HCT116 (cell line): ENCODE data around the gene SNCAIP. TPM values are rescaled to one million over a fixed set of nuclear protein-coding genes. Genes with fewer than 3 reads are reported as not detected.

Source experiments
- ATAC-seq: fragments of 200-7000 bp; cut with Tn5 transposase; 2 replicates; pipeline ENCODE4 v1.9.1; 2020; ENCODE audit warnings: mild to moderate bottlenecking, moderate library complexity
- BruUV-seq: library from RNA; stranded (reverse); fragments of 400-500 nt; replicated peaks from 2 replicates; lab custom pipeline; 2021; lab: Mats Ljungman, UMichigan
- CTCF ChIA-PET: fragments of 300-600 bp; sonication (Branson Sonifier 250); formaldehyde crosslinking; loops from one replicate; lab custom pipeline; 2021; ENCODE audit warnings: antibody characterized with exemption; lab: Charles Lee
- POLR2A ChIA-PET: fragments of 300-600, 350-600 bp; sonication (Branson Sonifier 250); formaldehyde crosslinking; loops from one replicate; lab custom pipeline; 2021; ENCODE audit warnings: antibody characterized with exemption; lab: Charles Lee
- RAD21 ChIA-PET, 2 experiments: fragments of 300-600 bp; sonication (Branson Sonifier 250); formaldehyde crosslinking; loops; one replicate each; lab custom pipeline; 2023; ENCODE audit warnings: low total read pairs in 2 of 2; ENCODE audit not compliant: uncharacterized antibody in 2 of 2, unreplicated experiment in 2 of 2, low non-redundant PET in 1 of 2; lab: Charles Lee
- DNase-seq: peaks from one replicate; pipeline ENCODE4 v3.0.0-alpha.2; 2010; ENCODE audit warnings: low read depth, low spot score
- H2AFZ ChIP-seq: fragments of 200-600 bp; shearing (Covaris generic), sonication (generic); 2 replicates; pipeline ENCODE4 v1.6.1; 2017; ENCODE audit warnings: low read depth, mixed run types, mixed read lengths, antibody characterized with exemption, low read length; ENCODE audit not compliant: poor library complexity, severe bottlenecking
- H3K27ac ChIP-seq: 2 replicates; pipeline ENCODE4 v1.5.1; 2012; ENCODE audit warnings: low read depth, low read length
- H3K27me3 ChIP-seq: fragments of 200-600 bp; sonication (generic); 2 replicates; pipeline ENCODE4 v1.6.1; 2016; ENCODE audit warnings: mixed run types, low read length, mixed read lengths; ENCODE audit not compliant: insufficient read depth
- H3K36me3 ChIP-seq, 2 experiments: fragments of 200-500 bp in 1 of 2; fragments of 200-600 bp in 1 of 2; sonication (Bioruptor generic) in 1 of 2; sonication (generic) in 1 of 2; 2 replicates each; pipeline versions ENCODE4 v1.5.1 to v1.6.1; 2014 to 2016; ENCODE audit warnings: low read length in 2 of 2, inconsistent platforms in 1 of 2, mixed read lengths in 1 of 2, mixed run types in 1 of 2; ENCODE audit not compliant: insufficient read depth in 2 of 2, control insufficient read depth in 1 of 2
- H3K4me1 ChIP-seq, 2 experiments: fragments of 200-600 bp in 1 of 2; sonication (generic) in 1 of 2; 2 replicates each; pipeline versions ENCODE4 v1.5.1 to v1.6.1; 2012 to 2017; ENCODE audit warnings: low read length in 2 of 2, inconsistent platforms in 1 of 2, mild to moderate bottlenecking in 1 of 2, mixed read lengths in 1 of 2, mixed run types in 1 of 2, moderate library complexity in 1 of 2; ENCODE audit not compliant: insufficient read depth in 2 of 2, control insufficient read depth in 1 of 2
- H3K4me2 ChIP-seq: fragments of 200-600 bp; sonication (generic); 2 replicates; pipeline ENCODE4 v1.6.1; 2017; ENCODE audit warnings: mixed run types, low read length, mixed read lengths
- H3K4me3 ChIP-seq, 2 experiments: fragments of 200-600 bp in 1 of 2; sonication (generic) in 1 of 2; replicated peaks in 1 of 2; 2 replicates each; pipeline ENCODE4 v1.5.1; 2011 to 2016; ENCODE audit warnings: low read length in 2 of 2, control low read depth in 1 of 2, low read depth in 1 of 2, mild to moderate bottlenecking in 1 of 2, mixed read lengths in 1 of 2, mixed run types in 1 of 2
- H3K79me2 ChIP-seq: fragments of 200-600 bp; sonication (generic); 2 replicates; pipeline ENCODE4 v1.6.1; 2017; ENCODE audit warnings: mild to moderate bottlenecking, mixed run types, low read length, moderate library complexity, mixed read lengths; ENCODE audit not compliant: insufficient read depth
- H3K9ac ChIP-seq: fragments of 200-600 bp; sonication (generic); 2 replicates; pipeline ENCODE4 v1.6.1; 2016; ENCODE audit warnings: low read length, mixed read lengths
- H3K9me2 ChIP-seq: fragments of 200-600 bp; sonication (generic), shearing (Covaris generic); 2 replicates; pipeline ENCODE4 v1.6.1; 2017; ENCODE audit warnings: mixed run types, mild to moderate bottlenecking, moderate library complexity; ENCODE audit not compliant: insufficient read depth
- H3K9me3 ChIP-seq, 2 experiments: fragments of 200-500 bp in 1 of 2; fragments of 200-600 bp in 1 of 2; sonication (Bioruptor generic) in 1 of 2; sonication (generic) in 1 of 2; 2 replicates each; pipeline ENCODE4 v1.6.1; 2014 to 2017; ENCODE audit warnings: low read length in 2 of 2, mixed read lengths in 2 of 2, inconsistent platforms in 1 of 2, low read depth in 1 of 2, mild to moderate bottlenecking in 1 of 2, mixed run types in 1 of 2, moderate library complexity in 1 of 2; ENCODE audit not compliant: control insufficient read depth in 1 of 2, insufficient read depth in 1 of 2
- H4K20me1 ChIP-seq: fragments of 200-600 bp; sonication (generic), shearing (Covaris generic); 2 replicates; pipeline ENCODE4 v1.6.1; 2017; ENCODE audit warnings: mixed run types, mild to moderate bottlenecking, moderate library complexity; ENCODE audit not compliant: insufficient read depth
- CEBPB ChIP-seq: IDR thresholded peaks from 2 replicates; pipeline ENCODE4 v1.6.1; 2012; ENCODE audit warnings: low read depth
- SIN3A ChIP-seq: IDR thresholded peaks from 2 replicates; pipeline ENCODE4 v1.6.1; 2012; ENCODE audit warnings: low read depth
- SP1 ChIP-seq: IDR thresholded peaks from 2 replicates; pipeline ENCODE4 v1.6.1; 2012; ENCODE audit warnings: low read depth
- SRF ChIP-seq: IDR thresholded peaks from 2 replicates; pipeline ENCODE4 v1.6.1; 2012; ENCODE audit warnings: low read depth
- TCF7L2 ChIP-seq: IDR thresholded peaks from 2 replicates; pipeline ENCODE4 v1.7.0; 2011; ENCODE audit warnings: borderline replicate concordance, inconsistent platforms; ENCODE audit not compliant: insufficient read depth, insufficient read length; ENCODE audit errors: extremely low read depth
- ZFX ChIP-seq: fragments of 450-650 bp; IDR thresholded peaks from 2 replicates; pipeline ENCODE4 v1.6.1; 2017
- intact Hi-C: fragments of 100-400 bp; cut with micrococcal nuclease; formaldehyde crosslinking; loops from 2 replicates; pipeline ENCODE4 v1.10.0; 2022
- total RNA-seq: library from RNA; stranded (reverse); gene quantifications from one replicate; pipeline ENCODE4 v1.2.1, GENCODE V29; 2021; ENCODE audit not compliant: unreplicated experiment
- TF ChIP-seq, protein P1 (sequence below): IDR thresholded peaks from 2 replicates; pipeline ENCODE4 v1.6.1; 2012; ENCODE audit warnings: low read depth
- TF ChIP-seq, protein P2 (sequence below): IDR thresholded peaks from 2 replicates; pipeline ENCODE4 v1.6.1; 2012

Gene SNCAIP
- total RNA-seq, 1 experiment from 2014 or later: not detected

DNA sequence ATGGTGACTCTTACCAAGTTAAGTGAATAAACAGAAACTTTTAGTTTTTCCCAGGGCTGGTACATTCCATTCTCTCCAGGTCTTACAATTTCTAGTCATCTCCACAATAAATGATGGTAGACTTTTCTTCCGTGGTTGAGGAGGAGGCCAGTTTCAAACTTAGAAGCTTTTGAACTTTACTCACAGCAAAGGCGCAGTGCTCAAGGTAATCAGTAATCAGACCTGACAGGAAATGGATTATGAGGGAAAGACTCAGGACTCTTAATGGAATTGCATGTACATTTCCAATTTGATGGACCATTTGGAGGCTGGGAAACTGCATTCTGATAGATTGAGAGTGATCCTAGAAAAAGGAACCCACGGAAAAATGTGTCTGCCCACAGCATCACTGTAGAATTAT is 93.7 kb downstream of the SNCAIP start (continued):
- TF ChIP-seq TCF7L2 (no peak), SRF (no peak), CEBPB (no peak)
- TF ChIP-seq, protein P1, sequence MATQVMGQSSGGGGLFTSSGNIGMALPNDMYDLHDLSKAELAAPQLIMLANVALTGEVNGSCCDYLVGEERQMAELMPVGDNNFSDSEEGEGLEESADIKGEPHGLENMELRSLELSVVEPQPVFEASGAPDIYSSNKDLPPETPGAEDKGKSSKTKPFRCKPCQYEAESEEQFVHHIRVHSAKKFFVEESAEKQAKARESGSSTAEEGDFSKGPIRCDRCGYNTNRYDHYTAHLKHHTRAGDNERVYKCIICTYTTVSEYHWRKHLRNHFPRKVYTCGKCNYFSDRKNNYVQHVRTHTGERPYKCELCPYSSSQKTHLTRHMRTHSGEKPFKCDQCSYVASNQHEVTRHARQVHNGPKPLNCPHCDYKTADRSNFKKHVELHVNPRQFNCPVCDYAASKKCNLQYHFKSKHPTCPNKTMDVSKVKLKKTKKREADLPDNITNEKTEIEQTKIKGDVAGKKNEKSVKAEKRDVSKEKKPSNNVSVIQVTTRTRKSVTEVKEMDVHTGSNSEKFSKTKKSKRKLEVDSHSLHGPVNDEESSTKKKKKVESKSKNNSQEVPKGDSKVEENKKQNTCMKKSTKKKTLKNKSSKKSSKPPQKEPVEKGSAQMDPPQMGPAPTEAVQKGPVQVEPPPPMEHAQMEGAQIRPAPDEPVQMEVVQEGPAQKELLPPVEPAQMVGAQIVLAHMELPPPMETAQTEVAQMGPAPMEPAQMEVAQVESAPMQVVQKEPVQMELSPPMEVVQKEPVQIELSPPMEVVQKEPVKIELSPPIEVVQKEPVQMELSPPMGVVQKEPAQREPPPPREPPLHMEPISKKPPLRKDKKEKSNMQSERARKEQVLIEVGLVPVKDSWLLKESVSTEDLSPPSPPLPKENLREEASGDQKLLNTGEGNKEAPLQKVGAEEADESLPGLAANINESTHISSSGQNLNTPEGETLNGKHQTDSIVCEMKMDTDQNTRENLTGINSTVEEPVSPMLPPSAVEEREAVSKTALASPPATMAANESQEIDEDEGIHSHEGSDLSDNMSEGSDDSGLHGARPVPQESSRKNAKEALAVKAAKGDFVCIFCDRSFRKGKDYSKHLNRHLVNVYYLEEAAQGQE: no peak

DNA sequence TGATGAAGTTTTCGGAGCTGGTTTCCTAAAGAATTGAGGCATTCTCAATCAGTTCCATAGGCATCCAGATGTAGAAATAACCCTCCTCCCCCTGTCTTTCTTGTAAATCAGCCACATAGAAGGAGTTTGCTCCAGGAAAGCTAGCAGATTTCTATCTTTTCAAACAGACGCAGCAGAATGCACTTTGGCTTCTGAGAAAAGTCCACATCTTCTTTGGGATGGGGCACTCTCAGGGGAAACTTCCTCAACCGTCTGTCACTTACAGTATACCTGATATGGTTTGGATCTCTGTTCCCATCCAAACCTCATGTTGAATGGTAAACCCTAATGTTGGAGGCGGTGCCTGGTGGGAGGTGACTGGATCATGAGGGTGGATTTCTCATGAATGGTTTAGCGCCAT is 94.1 kb downstream of the SNCAIP start:
- Histone ChIP-seq H3K79me2 (no peaks in the 10 kb centered on the region), H3K36me3 (no peaks in the 10 kb centered on the region), H3K4me3 (no peak overlapping the region), H3K9me2 (no peaks in the 10 kb centered on the region), H4K20me1 (no peaks in the 10 kb centered on the region), H3K27me3 (0 out of 2 replicates have a peak, but pooled peaks cover 4% of the 10 kb centered on the region), H3K27ac (no peak overlapping the region), H3K9ac (no peak overlapping the region), H3K4me1 (no peaks in the 10 kb centered on the region), H2AFZ (no peak overlapping the region), H3K4me2 (no peak overlapping the region), H3K9me3 (no peaks in the 10 kb centered on the region)
- intact Hi-C loops: no loop called here
- no TSS peak for BruUV-seq
- DNase-seq: no peak
- no peak for ATAC-seq
- ChIA-PET CTCF (no interaction called here), RAD21 (no interaction called here), POLR2A (no interaction called here)
- no peak for TF ChIP-seq CEBPB
- no peak for TF ChIP-seq SIN3A
- TF ChIP-seq, protein P1: no peak
- TF ChIP-seq, protein P2, sequence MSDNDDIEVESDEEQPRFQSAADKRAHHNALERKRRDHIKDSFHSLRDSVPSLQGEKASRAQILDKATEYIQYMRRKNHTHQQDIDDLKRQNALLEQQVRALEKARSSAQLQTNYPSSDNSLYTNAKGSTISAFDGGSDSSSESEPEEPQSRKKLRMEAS: no peak
- no peak for TF ChIP-seq SP1
- no peak for TF ChIP-seq ZFX
- no peak for TF ChIP-seq TCF7L2
